HCT116 (cell line): ENCODE measurements around the gene MDFIC.

Experiments used
- CTCF ChIP-seq, 3 experiments: fragments of 200-600 bp in 1 of 3; sonication (generic) in 1 of 3; IDR thresholded peaks in 2 of 3; conservative IDR thresholded peaks in 1 of 3; 2 replicates each; pipeline ENCODE4 v1.5.1; 2012 to 2017; ENCODE audit warnings: low read depth in 2 of 3, low read length in 2 of 3, antibody characterized with exemption in 1 of 3, borderline replicate concordance in 1 of 3, control low read depth in 1 of 3, mild to moderate bottlenecking in 1 of 3, mixed read lengths in 1 of 3, mixed run types in 1 of 3, moderate library complexity in 1 of 3; ENCODE audit not compliant: insufficient read depth in 1 of 3
- EZH2phosphoT487 ChIP-seq: fragments of 200-600 bp; IDR thresholded peaks from 2 replicates; pipeline ENCODE4 v1.6.1; 2018; ENCODE audit warnings: antibody characterized with exemption, borderline replicate concordance
- JUND ChIP-seq: IDR thresholded peaks from 2 replicates; pipeline ENCODE4 v1.6.1; 2012
- MAX ChIP-seq: IDR thresholded peaks from 2 replicates; pipeline ENCODE4 v1.6.1; 2012
- YY1 ChIP-seq: IDR thresholded peaks from 2 replicates; pipeline ENCODE4 v1.6.1; 2011; ENCODE audit warnings: low read length, low read depth, moderate library complexity, mild to moderate bottlenecking; ENCODE audit not compliant: insufficient replicate concordance; ENCODE audit errors: extremely low read depth
- ZBTB33 ChIP-seq: IDR thresholded peaks from 2 replicates; pipeline ENCODE4 v1.6.1; 2011; ENCODE audit warnings: mild to moderate bottlenecking, low read length, moderate library complexity; ENCODE audit not compliant: insufficient replicate concordance; ENCODE audit errors: extremely low read depth

- TF ChIP-seq JUND (no peak), CTCF (IDR thresholded peaks at IDR 0.05 in 2 of 3, conservative IDR thresholded peaks at IDR 0.05 in 1 of 3; ENCODE audit: borderline replicate concordance in 1 of 3, insufficient read depth in 1 of 3, low read depth in 2 of 3, low read length in 2 of 3) (no peak), EZH2phosphoT487 (no peak), YY1 (no peak), MAX (no peak), ZBTB33 (no peak)
These were observed 88.0 kb downstream of the MDFIC start for GRCh38 chr7:115009736-115010440.
